NK-92 (cell line): ENCODE data around the gene CD163.
"Not testable (repeated sequence)": the region's sequence is repeated elsewhere in the genome, so short reads cannot be mapped to it uniquely, and the experiment has no call there.

Source experiments
- DNase-seq: peaks from one replicate; lab custom pipeline; 2025; ENCODE audit not compliant: unreplicated experiment; lab: John Stamatoyannopoulos, UW

CD163 gene

DNA sequence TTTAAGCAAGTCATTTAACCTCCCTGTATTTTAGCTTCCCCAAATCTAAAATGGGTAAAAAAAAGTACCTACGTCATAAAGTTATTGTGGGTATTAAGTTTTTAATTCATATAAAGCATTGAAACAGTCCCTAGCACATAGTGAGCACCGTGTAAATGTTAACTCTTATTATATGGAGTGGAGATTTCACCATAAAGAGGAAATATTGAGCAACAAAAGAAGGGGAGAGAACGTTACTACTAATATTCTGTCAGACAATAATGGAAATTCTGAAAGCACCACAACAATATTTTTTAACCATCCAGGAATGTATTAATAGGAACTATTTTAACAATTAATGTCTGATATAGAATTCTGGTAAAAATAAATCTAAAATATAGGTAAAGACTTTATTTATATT is 51.8 kb downstream of the CD163 start:
- DNase-seq: no peak

DNA sequence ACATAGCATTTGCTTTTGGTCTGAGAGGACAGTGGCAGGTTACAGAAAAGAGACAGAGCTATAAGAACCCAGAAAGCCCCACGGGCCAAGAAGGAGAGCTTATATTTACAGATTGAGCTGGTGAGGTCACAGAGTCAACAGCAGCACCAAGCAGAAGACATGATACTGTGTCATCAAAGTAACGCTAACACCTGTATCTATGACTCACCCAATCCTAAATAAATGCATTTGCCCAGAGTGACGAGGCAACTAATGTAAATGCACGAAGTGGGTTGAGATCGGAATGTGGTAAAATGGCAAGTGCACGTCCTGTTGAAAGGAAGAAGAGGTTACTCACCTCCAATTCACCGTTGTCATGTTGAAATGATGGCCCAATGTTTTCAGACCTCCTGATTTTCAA is 52.9 kb downstream of the CD163 start:
- no peak for DNase-seq

DNA sequence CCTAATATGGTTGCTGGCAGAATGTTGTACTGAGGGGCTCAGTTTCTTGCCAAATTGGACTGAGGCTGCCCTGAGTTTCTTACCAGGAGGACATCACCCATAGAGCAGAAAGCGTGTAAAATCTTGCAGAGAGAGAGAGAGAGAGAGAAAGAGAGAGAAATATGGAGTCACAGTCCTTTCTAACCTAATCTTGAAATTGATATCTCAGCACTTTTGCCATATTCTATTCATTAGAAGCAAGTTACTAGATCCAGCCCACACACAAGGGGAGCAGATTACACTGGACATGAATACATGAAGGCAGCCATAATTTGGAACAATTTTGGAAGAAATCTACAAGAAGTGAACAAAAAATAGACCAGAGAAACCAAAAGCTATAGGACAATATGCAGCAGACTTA is 55.5 kb downstream of the CD163 start:
- no peak for DNase-seq

DNA sequence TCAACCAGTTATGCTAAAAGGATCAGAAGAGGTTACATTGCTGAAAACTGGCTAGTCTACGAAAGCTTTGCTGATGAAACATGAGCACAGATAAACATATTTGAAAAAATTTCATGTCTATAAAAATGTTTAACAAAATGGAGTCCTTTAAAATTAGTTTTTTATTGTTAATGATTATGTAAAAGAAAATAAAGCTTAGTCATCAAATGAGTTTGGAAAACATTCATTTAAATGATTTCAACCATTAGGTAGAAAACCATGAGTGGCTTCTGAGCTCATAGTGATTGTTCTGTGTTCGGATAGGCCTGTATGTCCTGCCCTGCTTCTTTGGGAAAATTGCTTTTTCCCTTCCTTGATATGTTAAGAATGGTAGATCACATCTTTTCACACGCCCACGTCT is 59.0 kb downstream of the CD163 start:
- DNase-seq: no peak

DNA sequence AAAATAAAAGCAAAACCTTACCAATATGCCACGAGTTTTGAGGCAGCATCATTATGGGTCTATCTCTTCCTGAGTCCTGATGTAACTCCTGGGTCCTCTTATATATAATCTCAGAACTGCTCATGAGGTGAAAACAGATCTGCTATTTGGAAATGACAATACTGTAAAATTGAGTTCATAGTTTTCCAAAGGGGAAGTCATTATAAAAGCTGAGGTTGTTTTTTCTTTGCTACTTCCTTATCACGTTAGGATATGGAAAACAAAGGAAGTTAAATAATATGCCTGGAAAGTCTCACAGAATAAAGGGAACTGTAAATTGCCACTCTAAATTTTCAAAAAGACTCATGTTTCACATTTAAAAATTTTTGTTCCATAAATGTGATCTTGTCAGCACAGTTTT is 59.5 kb downstream of the CD163 start, which contains the start of gene CD163L1:
TSS of gene CD163L1 (minus strand) at position 78 of the 400 bp plus-strand sequence. CDS start at position 52, 26 bp downstream.
- DNase-seq: no peak

- DNase-seq: no peak
Observed at GRCh38 chr12:7441216-7441615, 62.4 kb downstream of the CD163 start.

DNA sequence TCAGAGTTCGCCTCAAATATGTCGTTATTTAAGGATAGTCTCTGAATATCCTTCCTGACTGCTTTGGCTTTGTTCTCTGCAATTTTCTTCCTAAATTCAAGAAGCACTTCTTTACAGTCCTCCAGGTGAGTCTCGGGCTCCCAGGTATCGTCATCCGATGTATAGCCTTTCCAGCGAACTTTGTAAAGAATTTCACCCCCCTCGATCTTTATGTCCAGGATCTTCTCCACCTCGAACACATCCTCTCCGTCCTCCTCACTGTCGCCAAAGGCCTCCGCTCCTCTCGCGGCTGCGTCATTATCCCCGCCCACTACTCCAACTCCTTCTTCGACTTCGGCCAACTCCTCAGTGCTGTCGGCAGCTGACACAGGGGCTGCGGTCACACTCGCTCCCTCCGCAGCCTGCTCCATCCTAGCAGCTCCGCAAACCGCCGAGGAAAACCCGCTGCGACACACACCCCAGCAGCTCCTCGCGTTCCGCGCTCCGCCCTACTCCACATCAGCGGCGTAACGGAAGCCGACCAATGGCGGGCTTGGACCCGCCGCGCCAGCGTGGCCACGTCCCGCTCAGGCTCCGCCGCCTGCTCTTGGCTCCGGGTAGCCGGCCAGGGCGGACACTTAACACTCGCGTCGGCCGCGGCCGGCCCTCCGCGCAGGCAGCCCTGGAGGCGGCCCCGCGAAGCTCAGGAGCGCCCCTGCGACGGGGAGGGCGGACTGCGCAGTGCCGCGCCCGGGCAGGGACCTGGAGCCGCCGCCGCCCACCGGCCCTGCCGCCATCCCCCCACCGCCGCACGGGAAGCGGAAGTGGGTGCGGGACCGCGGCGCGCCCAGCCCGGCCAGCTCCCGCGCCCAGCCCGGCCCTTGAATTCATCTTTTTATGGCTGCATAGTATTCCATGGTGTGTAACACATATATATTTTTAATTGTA is 63.7 kb downstream of the CD163 start:
- no peak for DNase-seq

GRCh38 chr12:7438291-7438995 is 65.1 kb downstream of the CD163 start:
- DNase-seq: not testable (repeated sequence)

GRCh38 chr12:7437494-7437893 is 66.1 kb downstream of the CD163 start:
- not testable (repeated sequence) for DNase-seq

DNA sequence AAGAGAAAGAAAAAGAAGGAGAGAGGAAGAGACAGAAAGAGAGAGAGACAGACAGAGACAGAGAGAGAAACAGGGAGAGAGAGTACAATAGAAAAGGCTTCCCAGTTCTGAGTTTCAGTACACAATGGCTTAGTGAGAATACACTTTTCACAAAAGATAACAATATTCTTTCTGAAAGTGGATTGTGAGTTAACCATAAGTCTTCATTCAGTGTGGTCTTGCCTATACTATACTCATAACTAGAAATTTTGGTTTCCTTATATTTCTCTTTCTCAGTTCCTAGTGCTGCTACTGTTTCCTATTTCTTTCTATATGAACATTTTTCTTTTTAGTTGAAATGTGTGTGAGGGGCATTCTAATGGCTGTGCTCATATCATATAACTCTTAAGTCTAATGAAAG is 68.9 kb downstream of the CD163 start:
- no peak for DNase-seq

- no peak for DNase-seq
Observed at GRCh38 chr12:7433276-7433822, 70.2 kb downstream of the CD163 start.

DNA sequence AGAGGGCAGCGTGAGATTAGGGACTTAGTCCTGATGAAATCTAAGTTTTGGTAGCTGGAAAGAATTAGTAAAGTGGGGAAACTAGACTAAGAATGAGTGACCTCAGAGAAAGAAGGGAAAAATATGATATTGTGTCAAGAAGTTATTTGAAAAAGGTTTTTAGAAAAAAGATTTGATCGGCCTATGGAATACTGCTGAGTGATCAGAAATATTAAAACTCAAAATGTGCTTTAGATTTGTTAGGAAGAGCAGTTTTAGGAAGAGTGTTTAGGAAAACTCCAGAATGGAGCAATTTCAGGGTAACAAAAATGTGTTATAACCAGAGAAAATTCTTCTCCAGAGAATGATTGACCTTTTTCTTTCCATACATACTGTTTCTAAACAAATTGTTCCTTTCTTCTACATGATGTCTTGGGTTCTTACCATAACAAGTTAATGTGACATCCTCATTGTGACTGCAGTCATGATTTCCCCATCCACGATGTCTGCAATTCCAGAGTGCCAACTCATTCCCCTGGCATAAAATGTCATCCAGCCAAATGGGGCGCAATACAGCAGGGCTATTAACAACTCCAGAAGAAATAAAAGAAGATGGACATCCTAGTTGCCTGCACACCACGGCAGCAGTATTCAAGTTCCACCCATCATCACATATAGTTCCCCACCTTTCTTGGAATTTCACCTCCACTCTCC is 71.4 kb downstream of the CD163 start:
- no peak for DNase-seq
